Pancreas (tissue), 10 donors: Measurements from ENCODE around the gene SREK1. TPM values are rescaled to one million over a fixed set of nuclear protein-coding genes. Genes with fewer than 3 reads are reported as not detected.

Experiments
- ATAC-seq, 4 donors: fragments of 200-7000 bp; cut with Tn5 transposase; one replicate each; pipeline versions ENCODE4 v1.8.0 to v1.9.1; 2020; ENCODE audit warnings: mild to moderate bottlenecking in 4 of 4, moderate library complexity in 4 of 4
- DNase-seq, 6 donors: peaks; one replicate each; pipeline ENCODE4 v3.0.0-alpha.2; 2020
- FAIRE-seq: peaks from 2 replicates; lab custom pipeline; 2012; peaks lifted over from hg19 to GRCh38; lab: Jason Lieb, UNC
- H3K27ac ChIP-seq, 4 donors: fragments of 200-600 bp; sonication (generic); 1 replicate in 3 of 4; 2 replicates in 1 of 4; pipeline versions ENCODE4 v1.5.0 to v1.8.0; 2020
- H3K27me3 ChIP-seq, 4 donors: fragments of 200-600 bp; one replicate each; pipeline ENCODE4 v1.8.0; 2021
- H3K36me3 ChIP-seq, 3 donors: fragments of 200-600 bp; sonication (generic) in 1 of 3; one replicate each; pipeline versions ENCODE4 v1.5.0 to v1.8.0; 2020 to 2021
- H3K4me1 ChIP-seq, 3 donors: fragments of 200-600 bp; one replicate each; pipeline ENCODE4 v1.8.0; 2021
- H3K4me3 ChIP-seq, 4 donors: fragments of 200-600 bp; sonication (generic) in 2 of 4; one replicate each; pipeline versions ENCODE4 v1.5.0 to v1.8.0; 2020 to 2021
- H3K9me3 ChIP-seq, 4 donors: fragments of 200-600 bp; one replicate each; pipeline ENCODE4 v1.8.0; 2021
- WGBS, 2 donors: extraction: QIAGEN DNeasy Blood & Tissue Kit; methylation state at CpG; one replicate each; pipeline ENCODE4 v1.1.7; 2013; 5-methylcytosine and 5-hydroxymethylcytosine counted together
- intact Hi-C, 3 donors: fragments of 100-400 bp; cut with DNase I; formaldehyde crosslinking; loops; one replicate each; pipeline versions ENCODE4 v1.11.1 to v1.14.2; 2022
- polyA plus RNA-seq, 2 donors: library from polyadenylated mRNA; stranded (reverse); fragments of 200-250 nt; gene quantifications; one replicate each; pipeline ENCODE4 v1.2.3, GENCODE V29; 2013
- total RNA-seq, 6 donors: library from RNA; stranded (reverse); fragmentation: NEBNext Ultra II Directional in 4 of 6; extraction: Animal tissue kit (Norgen Biotek cat#: 25700) in 4 of 6; gene quantifications; one replicate each; pipeline versions ENCODE4 v1.2.1 to v1.2.4, GENCODE V29; 2021 to 2023
- TF ChIP-seq, protein P1 (sequence below), 4 donors: fragments of 200-600 bp; sonication (generic) in 3 of 4; IDR thresholded peaks; one replicate each; pipeline versions ENCODE4 v1.5.0 to v1.8.0; 2021; ENCODE audit warnings: antibody characterized with exemption in 4 of 4
- donor health status: healthy with polysubstance abuse.
- donor health status: DM: no; HTN: no; CAD: no; lungs with moderate emphysema.
- donor health status: DM: no; HTN: no; CAD: no.
- donor health status: control.
- donor health status: control.
- donor health status: Bipolar disorder and iron deficiency.
- donor health status: DM: yes; HTN: yes; CAD: no.
- donor health status: DM: no; HTN: no; CAD: no.
- donor health status: DM: no; HTN: no; CAD: no.
- donor health status: DM: yes; HTN: yes; CAD: no.

SREK1 gene
- total and polyA plus RNA-seq, 8 donors: 21.1 to 56.6 (median 33.6) TPM

DNA sequence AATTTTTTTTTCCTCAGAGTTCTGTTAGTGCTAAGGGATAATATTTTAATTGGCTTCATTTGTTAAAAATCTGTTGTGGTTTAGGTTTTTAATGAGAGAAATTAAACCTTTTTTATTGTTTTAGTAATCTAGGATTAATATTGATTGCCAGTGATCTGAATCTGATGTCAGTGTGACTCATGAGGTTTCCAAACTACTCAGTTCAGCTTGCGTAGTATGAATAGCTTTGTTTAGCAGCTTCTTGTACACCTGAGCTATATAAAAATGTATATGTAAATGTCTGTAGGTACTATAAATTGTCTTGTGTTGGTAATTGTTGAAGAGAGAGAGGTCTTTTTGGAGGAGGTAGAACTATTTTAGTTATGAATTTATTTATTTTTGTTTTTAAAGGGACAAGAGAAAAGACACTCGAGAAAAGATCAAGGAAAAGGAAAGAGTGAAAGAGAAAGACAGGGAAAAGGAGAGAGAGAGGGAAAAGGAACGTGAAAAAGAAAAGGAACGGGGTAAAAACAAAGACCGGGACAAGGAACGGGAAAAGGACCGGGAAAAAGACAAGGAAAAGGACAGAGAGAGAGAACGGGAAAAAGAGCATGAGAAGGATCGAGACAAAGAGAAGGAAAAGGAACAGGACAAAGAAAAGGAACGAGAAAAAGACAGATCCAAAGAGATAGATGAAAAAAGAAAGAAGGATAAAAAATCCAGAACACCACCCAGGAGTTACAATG is 26.3 kb downstream of the SREK1 start:
- peaks cover 0 to 16% (median 3%) of the 10 kb centered on the region in 3 donors for H3K36me3 ChIP-seq

DNA sequence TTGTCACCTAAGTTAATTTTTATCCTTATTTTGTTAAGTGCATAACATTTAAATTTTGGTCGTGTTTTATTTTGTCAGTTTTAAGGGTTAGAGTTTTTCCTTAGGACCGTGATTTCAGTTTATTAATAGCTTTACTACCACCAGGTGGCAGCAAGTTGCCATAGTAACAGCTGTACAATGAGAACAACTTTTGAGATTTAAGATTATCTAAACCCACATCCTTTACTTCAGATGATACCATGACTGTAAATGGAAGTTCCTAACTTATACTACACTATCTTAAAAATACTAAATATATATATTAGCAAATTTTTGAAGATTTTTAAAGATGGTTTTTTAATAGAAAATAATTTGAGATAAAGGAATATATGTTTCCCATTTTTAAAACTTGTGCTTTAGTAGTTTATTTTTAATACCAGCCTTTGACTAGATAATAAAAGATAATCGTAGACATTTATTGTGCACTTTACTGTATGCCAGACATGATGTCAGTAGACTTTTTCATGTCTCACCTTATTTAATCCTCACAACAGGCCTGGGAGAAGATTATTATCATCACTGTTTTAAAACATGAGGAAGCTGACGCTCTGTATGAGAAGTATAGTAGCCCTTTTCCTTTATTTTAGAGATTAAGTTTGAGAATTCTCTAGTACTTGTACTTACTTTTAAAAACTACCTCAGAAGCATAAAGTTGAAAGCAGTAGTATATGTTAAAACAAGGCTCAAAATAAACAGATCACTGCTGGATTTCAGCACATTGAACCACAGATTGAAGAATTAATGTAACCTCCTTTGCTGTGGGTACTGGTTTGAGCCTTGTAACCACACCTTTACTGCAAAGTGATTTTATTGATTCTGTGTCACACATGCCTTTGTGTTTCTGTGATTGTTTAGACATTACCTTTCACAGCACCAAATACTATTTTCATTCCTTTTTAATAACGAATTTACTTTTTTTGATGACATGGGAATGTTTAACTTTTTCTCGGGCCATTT is 27.5 kb downstream of the SREK1 start:
- Histone ChIP-seq H3K9me3 (no peaks in the 10 kb centered on the region), H3K4me3 (no peak overlapping the region), H3K36me3 (peaks cover 0 to 14% (median 6%) of the 10 kb centered on the region in 3 donors), H3K4me1 (no peaks in the 10 kb centered on the region), H3K27ac (no peak overlapping the region), H3K27me3 (no peaks in the 10 kb centered on the region)
- FAIRE-seq: peak; percentile 68
- intact Hi-C loops: no loop called here
- WGBS, 2 donors: 41 to 47% methylated on average over 6 of the region's 6 CpGs
- TF ChIP-seq, protein P1, sequence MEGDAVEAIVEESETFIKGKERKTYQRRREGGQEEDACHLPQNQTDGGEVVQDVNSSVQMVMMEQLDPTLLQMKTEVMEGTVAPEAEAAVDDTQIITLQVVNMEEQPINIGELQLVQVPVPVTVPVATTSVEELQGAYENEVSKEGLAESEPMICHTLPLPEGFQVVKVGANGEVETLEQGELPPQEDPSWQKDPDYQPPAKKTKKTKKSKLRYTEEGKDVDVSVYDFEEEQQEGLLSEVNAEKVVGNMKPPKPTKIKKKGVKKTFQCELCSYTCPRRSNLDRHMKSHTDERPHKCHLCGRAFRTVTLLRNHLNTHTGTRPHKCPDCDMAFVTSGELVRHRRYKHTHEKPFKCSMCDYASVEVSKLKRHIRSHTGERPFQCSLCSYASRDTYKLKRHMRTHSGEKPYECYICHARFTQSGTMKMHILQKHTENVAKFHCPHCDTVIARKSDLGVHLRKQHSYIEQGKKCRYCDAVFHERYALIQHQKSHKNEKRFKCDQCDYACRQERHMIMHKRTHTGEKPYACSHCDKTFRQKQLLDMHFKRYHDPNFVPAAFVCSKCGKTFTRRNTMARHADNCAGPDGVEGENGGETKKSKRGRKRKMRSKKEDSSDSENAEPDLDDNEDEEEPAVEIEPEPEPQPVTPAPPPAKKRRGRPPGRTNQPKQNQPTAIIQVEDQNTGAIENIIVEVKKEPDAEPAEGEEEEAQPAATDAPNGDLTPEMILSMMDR (IDR thresholded peaks at IDR 0.05): peak in 3 of 4 donors; percentile 7 to 36 (median 20)
- peak; percentile 48 to 79 (median 73) for ATAC-seq
- DNase-seq: peak in 2 of 6 donors; percentile 3 to 17

More for the DNA sequence above, 26.3 kb downstream of the SREK1 start:
- H3K4me1 ChIP-seq: no peaks in the 10 kb centered on the region
- TF ChIP-seq, protein P1 (IDR thresholded peaks at IDR 0.05): no peak
- FAIRE-seq (no peak), ATAC-seq (no peak), DNase-seq (no peak)
- 91 to 96% methylated on average over 10 of the region's 10 CpGs for WGBS, 2 donors
- no peak overlapping the region for H3K27ac ChIP-seq
- intact Hi-C loops: no loop called here
- no peaks in the 10 kb centered on the region for H3K9me3 ChIP-seq
- no peak overlapping the region for H3K4me3 ChIP-seq
- H3K27me3 ChIP-seq: no peaks in the 10 kb centered on the region

DNA sequence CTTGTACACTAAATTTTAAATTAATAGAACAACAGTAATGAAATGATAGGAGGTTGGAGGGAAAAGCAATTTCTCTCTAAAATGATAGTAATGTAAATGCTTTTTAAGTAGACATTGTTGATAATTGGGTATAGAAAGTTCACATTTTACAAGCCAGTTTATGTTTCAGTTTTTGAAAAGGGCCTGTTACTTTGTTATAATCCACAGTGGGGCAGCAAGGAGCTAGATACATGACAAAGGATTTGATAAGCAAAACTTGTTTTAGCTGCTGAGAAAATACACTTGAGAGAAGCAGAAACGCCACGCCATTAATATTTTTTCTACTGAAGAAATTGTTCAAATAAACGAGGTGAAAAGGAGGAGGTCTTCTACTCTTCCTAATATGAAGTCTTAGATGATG is 30.2 kb downstream of the SREK1 start:
- H3K27me3 ChIP-seq: no peaks in the 10 kb centered on the region
- intact Hi-C loops: no loop called here
- FAIRE-seq (no peak), ATAC-seq (no peak), DNase-seq (no peak)
- H3K4me3 ChIP-seq: no peak overlapping the region
- TF ChIP-seq, protein P1 (IDR thresholded peaks at IDR 0.05): no peak
- no peaks in the 10 kb centered on the region for H3K9me3 ChIP-seq
- WGBS, 2 donors: 56 to 62% methylated on average over 3 of the region's 3 CpGs
- peaks cover 0 to 29% (median 6%) of the 10 kb centered on the region in 3 donors for H3K36me3 ChIP-seq
- no peak overlapping the region for H3K27ac ChIP-seq
- H3K4me1 ChIP-seq: no peaks in the 10 kb centered on the region

DNA sequence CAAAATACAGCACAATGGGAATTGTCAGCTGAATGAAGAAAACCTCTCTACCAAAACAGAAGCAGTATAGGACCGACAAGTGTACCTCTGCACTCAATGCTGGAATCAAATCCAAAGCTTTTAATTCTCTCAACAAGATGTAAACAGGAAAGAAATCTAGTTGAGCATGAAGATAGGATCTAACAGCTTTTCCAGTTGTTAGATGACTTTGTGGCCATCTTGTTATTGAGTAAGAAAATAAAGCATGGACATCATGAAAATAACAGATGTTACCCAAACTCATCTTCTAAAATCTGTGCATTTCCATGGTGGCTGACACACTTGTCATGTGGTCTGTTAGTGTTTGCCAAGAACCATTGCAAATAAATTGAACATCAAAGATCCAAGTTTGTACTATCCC is 34.7 kb downstream of the SREK1 start:
- FAIRE-seq: no peak
- TF ChIP-seq, protein P1 (IDR thresholded peaks at IDR 0.05): no peak
- Histone ChIP-seq H3K27me3 (no peaks in the 10 kb centered on the region), H3K4me1 (no peaks in the 10 kb centered on the region), H3K4me3 (no peak overlapping the region), H3K36me3 (peaks cover 0 to 35% (median 6%) of the 10 kb centered on the region in 3 donors), H3K9me3 (no peaks in the 10 kb centered on the region), H3K27ac (no peak overlapping the region)
- ATAC-seq: no peak
- WGBS, 2 donors: 81 to 85% methylated on average over 1 of the region's 1 CpG
- DNase-seq: no peak
- intact Hi-C loops: no loop called here
